ENCODE results near the gene LRRK1. TPM values are rescaled to one million over a fixed set of nuclear protein-coding genes. Genes with fewer than 3 reads are reported as not detected.

LRRK1 gene, protein sequence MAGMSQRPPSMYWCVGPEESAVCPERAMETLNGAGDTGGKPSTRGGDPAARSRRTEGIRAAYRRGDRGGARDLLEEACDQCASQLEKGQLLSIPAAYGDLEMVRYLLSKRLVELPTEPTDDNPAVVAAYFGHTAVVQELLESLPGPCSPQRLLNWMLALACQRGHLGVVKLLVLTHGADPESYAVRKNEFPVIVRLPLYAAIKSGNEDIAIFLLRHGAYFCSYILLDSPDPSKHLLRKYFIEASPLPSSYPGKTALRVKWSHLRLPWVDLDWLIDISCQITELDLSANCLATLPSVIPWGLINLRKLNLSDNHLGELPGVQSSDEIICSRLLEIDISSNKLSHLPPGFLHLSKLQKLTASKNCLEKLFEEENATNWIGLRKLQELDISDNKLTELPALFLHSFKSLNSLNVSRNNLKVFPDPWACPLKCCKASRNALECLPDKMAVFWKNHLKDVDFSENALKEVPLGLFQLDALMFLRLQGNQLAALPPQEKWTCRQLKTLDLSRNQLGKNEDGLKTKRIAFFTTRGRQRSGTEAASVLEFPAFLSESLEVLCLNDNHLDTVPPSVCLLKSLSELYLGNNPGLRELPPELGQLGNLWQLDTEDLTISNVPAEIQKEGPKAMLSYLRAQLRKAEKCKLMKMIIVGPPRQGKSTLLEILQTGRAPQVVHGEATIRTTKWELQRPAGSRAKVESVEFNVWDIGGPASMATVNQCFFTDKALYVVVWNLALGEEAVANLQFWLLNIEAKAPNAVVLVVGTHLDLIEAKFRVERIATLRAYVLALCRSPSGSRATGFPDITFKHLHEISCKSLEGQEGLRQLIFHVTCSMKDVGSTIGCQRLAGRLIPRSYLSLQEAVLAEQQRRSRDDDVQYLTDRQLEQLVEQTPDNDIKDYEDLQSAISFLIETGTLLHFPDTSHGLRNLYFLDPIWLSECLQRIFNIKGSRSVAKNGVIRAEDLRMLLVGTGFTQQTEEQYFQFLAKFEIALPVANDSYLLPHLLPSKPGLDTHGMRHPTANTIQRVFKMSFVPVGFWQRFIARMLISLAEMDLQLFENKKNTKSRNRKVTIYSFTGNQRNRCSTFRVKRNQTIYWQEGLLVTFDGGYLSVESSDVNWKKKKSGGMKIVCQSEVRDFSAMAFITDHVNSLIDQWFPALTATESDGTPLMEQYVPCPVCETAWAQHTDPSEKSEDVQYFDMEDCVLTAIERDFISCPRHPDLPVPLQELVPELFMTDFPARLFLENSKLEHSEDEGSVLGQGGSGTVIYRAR (N-terminal part only)
- total RNA-seq = 11.0 and 13.4 TPM in 2 replicates

DNA sequence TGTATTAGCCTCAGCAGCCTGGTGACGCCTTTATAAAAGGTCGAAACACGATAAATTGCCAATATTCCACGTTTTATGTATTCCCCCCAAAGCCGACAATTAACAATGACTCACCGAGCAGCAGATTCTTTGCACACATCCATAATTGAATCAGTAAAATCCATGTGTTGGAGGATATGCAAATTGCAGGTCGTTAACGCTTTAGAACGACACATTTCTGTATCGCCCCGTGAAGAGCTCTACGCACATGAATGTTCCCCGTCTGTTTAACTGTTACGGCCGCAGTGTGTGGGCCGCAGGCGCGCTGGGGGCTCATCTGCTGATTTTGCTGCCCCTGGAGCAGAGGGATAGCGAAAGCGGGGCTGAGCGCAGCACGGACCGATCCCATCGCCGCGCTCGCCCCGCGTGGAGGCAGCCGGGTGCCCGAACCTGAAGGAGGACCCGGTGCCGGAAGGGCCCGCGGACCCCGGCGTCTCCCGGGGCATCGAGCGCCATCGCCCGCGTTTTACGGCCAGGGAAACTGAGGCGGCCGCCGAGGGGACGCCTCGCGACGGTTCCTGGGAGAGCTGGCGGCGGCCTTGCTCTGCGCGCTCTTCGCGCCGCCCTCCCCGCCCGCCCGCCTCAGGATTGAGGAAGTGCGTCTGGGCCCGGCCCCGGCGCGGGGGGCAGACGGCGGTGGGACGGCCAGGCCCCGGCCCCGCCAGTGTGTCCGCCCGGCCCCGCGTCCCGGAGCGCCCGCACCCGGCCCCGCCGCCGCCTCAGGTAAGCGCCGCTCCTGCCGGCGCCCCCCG is at the start of gene LRRK1:
Gene LRRK1, plus strand, starts transcription at position 668 of the 791 bp plus-strand sequence. CDS start 5,276 bp downstream, outside the sequence.

DNA sequence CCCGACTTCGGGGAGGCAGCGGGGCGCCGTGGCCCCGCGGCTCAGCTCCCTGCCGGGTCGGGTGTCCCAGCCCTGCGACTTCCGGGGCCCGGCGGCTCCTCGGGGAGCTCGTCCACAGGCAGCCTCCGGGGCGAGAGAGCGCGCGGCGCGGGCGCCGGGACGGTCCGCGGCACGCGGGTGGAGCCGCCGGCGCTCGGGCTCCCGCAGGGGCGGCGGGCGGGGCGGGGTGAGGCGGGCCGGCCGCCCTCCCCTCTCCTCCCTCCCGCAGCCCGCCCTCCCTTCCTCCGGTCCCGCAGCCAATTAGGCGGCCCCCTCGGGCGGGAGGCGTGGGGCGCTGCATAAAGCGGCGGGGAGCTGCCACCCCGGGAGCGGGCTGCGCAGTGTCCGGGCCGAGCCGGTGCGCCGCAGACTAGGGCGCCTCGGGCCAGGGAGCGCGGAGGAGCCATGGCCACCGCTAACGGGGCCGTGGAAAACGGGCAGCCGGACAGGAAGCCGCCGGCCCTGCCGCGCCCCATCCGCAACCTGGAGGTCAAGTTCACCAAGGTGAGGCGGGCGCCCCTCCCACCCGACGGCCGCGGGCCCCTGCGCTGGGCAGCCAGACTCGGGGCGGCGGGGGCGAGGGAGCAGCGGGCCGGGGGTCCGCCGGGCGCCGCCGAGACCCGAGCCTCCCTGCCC is 39.6 kb upstream of the LRRK1 start, which contains the start of gene ALDH1A3:
Gene ALDH1A3, plus strand, starts transcription at position 368 of the 675 bp plus-strand sequence. Its CDS starts 77 bp downstream, at position 445.

Other genes with a start within 250 kb of the LRRK1 start
- 38.6 and 71.9 TPM in 2 replicates for gene ALDH1A3, start 39.5 kb upstream of the LRRK1 start, total RNA-seq